ENCODE data around the gene MUC12.
"Not testable (repeated sequence)": the region's sequence is repeated elsewhere in the genome, so short reads cannot be mapped to it uniquely, and the experiment has no call there.

- TF ChIP-seq CTCF (IDR thresholded peaks at IDR 0.05; ENCODE audit: insufficient read depth, low read length); POLR2AphosphoS5 (IDR thresholded peaks at IDR 0.05; ENCODE audit: low read depth); GABPA (IDR thresholded peaks at IDR 0.05; ENCODE audit: low read depth); REST (IDR thresholded peaks at IDR 0.05; ENCODE audit: insufficient replicate concordance, low read depth); SPI1 (IDR thresholded peaks at IDR 0.05; ENCODE audit: borderline replicate concordance, low read depth): not testable (repeated sequence)
Measured at GRCh38 chr7:100919779-100920437, 49.5 kb upstream of the MUC12 start.

All from HL-60 (cell line).